Hepatocyte (in vitro differentiated cells): ENCODE data around the gene HABP4.

Experiments used
- EZH2phosphoT487 ChIP-seq: fragments of 200-600 bp; sonication (generic); IDR thresholded peaks from one replicate; pipeline ENCODE4 v1.6.1; 2018; ENCODE audit warnings: antibody characterized with exemption, mild to moderate bottlenecking, low read depth, moderate library complexity; ENCODE audit not compliant: unreplicated experiment, severe bottlenecking
- TF ChIP-seq, protein P1 (sequence below): fragments of 200-600 bp; sonication (generic); IDR thresholded peaks from 2 replicates; pipeline ENCODE4 v1.5.1; 2016; ENCODE audit warnings: antibody characterized with exemption, mild to moderate bottlenecking; ENCODE audit not compliant: poor library complexity

DNA sequence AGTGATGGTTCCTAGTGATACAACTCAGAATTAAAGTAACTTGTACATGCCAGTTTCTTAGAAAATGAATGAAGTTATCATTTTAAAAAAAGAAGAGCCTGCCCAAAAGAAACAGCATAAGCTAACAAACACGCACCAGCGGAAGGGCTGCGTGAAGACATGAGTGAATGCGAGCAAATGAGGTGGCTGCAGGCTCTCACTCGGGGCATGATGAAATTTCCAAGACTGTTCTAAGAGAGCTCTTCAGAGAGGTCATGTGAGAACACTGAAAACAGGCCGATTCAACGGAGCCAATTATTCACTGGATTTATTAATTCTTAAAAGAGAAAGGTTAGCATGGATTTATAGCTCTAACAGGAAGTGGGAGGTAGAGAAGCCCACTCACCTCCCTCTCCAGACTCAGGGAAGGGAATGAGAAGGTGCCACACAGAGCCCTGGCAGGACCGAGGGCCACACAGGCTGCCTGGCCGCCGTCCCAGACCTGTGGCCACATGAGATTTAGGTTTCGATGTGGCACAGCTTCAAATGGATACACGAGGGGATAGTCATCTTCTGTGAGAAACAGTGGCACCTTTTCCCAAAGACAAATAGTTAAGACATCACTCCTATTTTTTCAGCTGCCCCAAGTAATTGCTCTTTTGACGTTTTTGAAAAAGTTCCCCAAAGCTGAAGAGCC is 55.5 kb downstream of the HABP4 start:
- TF ChIP-seq, protein P1, sequence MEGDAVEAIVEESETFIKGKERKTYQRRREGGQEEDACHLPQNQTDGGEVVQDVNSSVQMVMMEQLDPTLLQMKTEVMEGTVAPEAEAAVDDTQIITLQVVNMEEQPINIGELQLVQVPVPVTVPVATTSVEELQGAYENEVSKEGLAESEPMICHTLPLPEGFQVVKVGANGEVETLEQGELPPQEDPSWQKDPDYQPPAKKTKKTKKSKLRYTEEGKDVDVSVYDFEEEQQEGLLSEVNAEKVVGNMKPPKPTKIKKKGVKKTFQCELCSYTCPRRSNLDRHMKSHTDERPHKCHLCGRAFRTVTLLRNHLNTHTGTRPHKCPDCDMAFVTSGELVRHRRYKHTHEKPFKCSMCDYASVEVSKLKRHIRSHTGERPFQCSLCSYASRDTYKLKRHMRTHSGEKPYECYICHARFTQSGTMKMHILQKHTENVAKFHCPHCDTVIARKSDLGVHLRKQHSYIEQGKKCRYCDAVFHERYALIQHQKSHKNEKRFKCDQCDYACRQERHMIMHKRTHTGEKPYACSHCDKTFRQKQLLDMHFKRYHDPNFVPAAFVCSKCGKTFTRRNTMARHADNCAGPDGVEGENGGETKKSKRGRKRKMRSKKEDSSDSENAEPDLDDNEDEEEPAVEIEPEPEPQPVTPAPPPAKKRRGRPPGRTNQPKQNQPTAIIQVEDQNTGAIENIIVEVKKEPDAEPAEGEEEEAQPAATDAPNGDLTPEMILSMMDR, result no peak
- no peak for TF ChIP-seq EZH2phosphoT487
